B cell (primary cell): Measurements from ENCODE around the gene BNIP1. TPM values are rescaled to one million over a fixed set of nuclear protein-coding genes. Genes with fewer than 3 reads are reported as not detected.

Experiments used
- ATAC-seq: fragments of 200-7000 bp; cut with Tn5 transposase; one replicate; pipeline ENCODE4 v1.10.0; 2021; ENCODE audit warnings: low read depth, mild to moderate bottlenecking, moderate number of reproducible peaks, moderate library complexity
- CTCF ChIA-PET: fragments of 350-600 bp; sonication (Branson Sonifier 250); formaldehyde crosslinking; loops from one replicate; lab custom pipeline; 2021; ENCODE audit warnings: antibody characterized with exemption, inconsistent platforms; lab: Charles Lee
- POLR2A ChIA-PET: fragments of 350-600 bp; sonication (Branson Sonifier 250); formaldehyde crosslinking; loops from one replicate; lab custom pipeline; 2021; ENCODE audit warnings: antibody characterized with exemption; lab: Charles Lee
- DNase-seq: peaks from one replicate; pipeline ENCODE4 v3.0.0; 2013
- H2AFZ ChIP-seq: 2 replicates; pipeline ENCODE4 v1.6.1; 2012; ENCODE audit warnings: mild to moderate bottlenecking, low read depth, low read length; ENCODE audit not compliant: insufficient read depth, poor library complexity, severe bottlenecking
- H3K27ac ChIP-seq, 2 donors: 1 replicate in 1 of 2; 2 replicates in 1 of 2; pipeline ENCODE4 v1.5.1; 2012 to 2013; ENCODE audit warnings: low read length in 2 of 2, mild to moderate bottlenecking in 2 of 2, moderate library complexity in 1 of 2
- H3K27me3 ChIP-seq, 4 experiments: fragments of 200-600 bp in 1 of 4; sonication (generic) in 1 of 4; replicated peaks in 1 of 4; 1 replicate in 2 of 4; 2 replicates in 2 of 4; pipeline versions ENCODE4 v1.6.1 to v1.7.0; 2013 to 2016; ENCODE audit warnings: low read length in 3 of 4, mild to moderate bottlenecking in 2 of 4, mixed read lengths in 1 of 4, moderate library complexity in 1 of 4; ENCODE audit not compliant: insufficient read depth in 4 of 4, control insufficient read depth in 3 of 4; ENCODE audit errors: control extremely low read depth in 1 of 4
- H3K36me3 ChIP-seq, 2 experiments: replicated peaks in 1 of 2; 1 replicate in 1 of 2; 2 replicates in 1 of 2; pipeline versions ENCODE4 v1.6.1 to v1.7.1; 2013; ENCODE audit warnings: low read length in 1 of 2; ENCODE audit not compliant: insufficient read depth in 2 of 2, control insufficient read depth in 1 of 2; ENCODE audit errors: control extremely low read depth in 1 of 2, extremely low read depth in 1 of 2
- H3K4me1 ChIP-seq, 2 donors: fragments of 200-600 bp in 1 of 2; sonication (generic) in 1 of 2; 1 replicate in 1 of 2; 2 replicates in 1 of 2; pipeline versions ENCODE4 v1.5.1 to v1.6.1; 2013 to 2017; ENCODE audit warnings: low read length in 2 of 2; ENCODE audit not compliant: control insufficient read depth in 2 of 2, insufficient read depth in 2 of 2
- H3K4me2 ChIP-seq: replicated peaks from 2 replicates; pipeline ENCODE3; 2012; ENCODE audit warnings: mild to moderate bottlenecking, low read depth, low read length; ENCODE audit not compliant: poor library complexity, severe bottlenecking
- H3K4me3 ChIP-seq, 5 experiments: fragments of 200-600 bp in 1 of 5; sonication (generic) in 1 of 5; 1 replicate in 3 of 5; 2 replicates in 2 of 5; pipeline versions ENCODE4 v1.5.1 to v1.7.0; 2011 to 2016; ENCODE audit warnings: low read length in 4 of 5, mild to moderate bottlenecking in 4 of 5, low read depth in 2 of 5, control low read depth in 1 of 5, moderate library complexity in 1 of 5; ENCODE audit not compliant: insufficient read depth in 1 of 5; ENCODE audit errors: control extremely low read depth in 1 of 5, extremely low read depth in 1 of 5
- H3K79me2 ChIP-seq: fragments of 200-600 bp; sonication (generic); one replicate; pipeline ENCODE4 v1.6.0; 2016; ENCODE audit warnings: low read length; ENCODE audit not compliant: control insufficient read depth, insufficient read depth
- H3K9ac ChIP-seq: fragments of 200-600 bp; sonication (generic); 2 replicates; pipeline ENCODE4 v1.6.1; 2017; ENCODE audit warnings: mild to moderate bottlenecking, low read length, moderate library complexity
- H3K9me3 ChIP-seq, 3 donors: one replicate each; pipeline versions ENCODE4 v1.6.1 to v1.7.1; 2013; ENCODE audit warnings: low read length in 2 of 3; ENCODE audit not compliant: control insufficient read depth in 2 of 3, insufficient read depth in 1 of 3; ENCODE audit errors: control extremely low read depth in 1 of 3
- H4K20me1 ChIP-seq: 2 replicates; pipeline ENCODE4 v1.6.0; 2012; ENCODE audit warnings: mild to moderate bottlenecking, low read length; ENCODE audit not compliant: insufficient read depth, control insufficient read depth, poor library complexity, severe bottlenecking
- H3K27ac Mint-ChIP-seq: one replicate; pipeline ENCODE4 v1.8.0; 2021; ENCODE audit warnings: mixed read lengths
- H3K27me3 Mint-ChIP-seq: one replicate; pipeline ENCODE4 v1.8.0; 2021; ENCODE audit warnings: mixed read lengths
- H3K4me1 Mint-ChIP-seq: one replicate; pipeline ENCODE4 v1.8.0; 2021; ENCODE audit warnings: mixed read lengths
- H3K4me3 Mint-ChIP-seq: one replicate; pipeline ENCODE4 v1.8.0; 2021; ENCODE audit warnings: mixed read lengths
- H3K9me3 Mint-ChIP-seq: one replicate; pipeline ENCODE4 v1.8.0; 2022; ENCODE audit warnings: mixed read lengths; ENCODE audit not compliant: insufficient read depth
- CTCF ChIP-seq: fragments of 200-600 bp; IDR thresholded peaks from one replicate; pipeline ENCODE4 v1.8.0; 2022; ENCODE audit warnings: antibody characterized with exemption, mild to moderate bottlenecking
- EZH2 ChIP-seq: IDR thresholded peaks from 2 replicates; pipeline ENCODE4 v1.6.1; 2012; ENCODE audit warnings: borderline replicate concordance, low read depth, mild to moderate bottlenecking, moderate library complexity, low read length; ENCODE audit not compliant: insufficient read depth, poor library complexity, severe bottlenecking
- WGBS: methylation state at CpG from one replicate; pipeline ENCODE4 v1.1.5; 2013; ENCODE audit warnings: missing lambda C conversion rate; ENCODE audit not compliant: insufficient coverage; 5-methylcytosine and 5-hydroxymethylcytosine counted together
- intact Hi-C: fragments of 100-400 bp; cut with micrococcal nuclease; formaldehyde crosslinking; loops from one replicate; pipeline ENCODE4 v1.10.0; 2022
- polyA plus RNA-seq: library from polyadenylated mRNA; depleted of rRNA; stranded (reverse); fragments of >200 nt; gene quantifications from 2 replicates; pipeline ENCODE4 v1.2.3, GENCODE V29; 2012
- total RNA-seq, 2 donors: library from RNA; stranded (reverse); fragments of 120-200 nt in 1 of 2; gene quantifications; 1 replicate in 1 of 2; 2 replicates in 1 of 2; pipeline versions ENCODE4 v1.2.3 to v1.2.4, GENCODE V29; 2013 to 2022

Gene BNIP1
- total and polyA plus RNA-seq, 2 donors (not counting 1 experiment from before 2014, with no cell fraction given), result 8.0 to 15.0 TPM

DNA sequence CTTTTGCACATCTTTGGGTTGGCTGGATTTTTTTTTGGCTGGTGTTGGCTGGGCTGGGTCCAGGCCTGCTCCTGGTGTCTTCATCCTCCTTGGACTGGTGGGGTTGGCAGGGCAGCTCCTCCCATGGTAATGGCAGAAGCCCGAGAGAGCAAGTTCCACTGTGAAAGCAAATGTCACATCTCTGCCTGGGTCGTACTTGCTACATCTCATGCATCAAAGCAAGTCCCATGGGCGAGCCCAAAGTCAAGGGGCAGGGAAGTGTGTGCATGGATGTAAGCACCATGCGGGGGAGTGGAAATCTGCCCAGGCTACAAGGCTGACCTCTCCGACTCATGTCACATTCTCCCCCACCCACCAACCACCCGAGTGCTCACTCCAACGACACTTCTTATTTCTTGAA lies 64.0 kb downstream of the BNIP1 start:
- peaks cover 0 to 8% (median 0%) of the 10 kb centered on the region in 4 experiments for H3K27me3 ChIP-seq
- ChIA-PET POLR2A (no interaction called here), CTCF (interaction anchor here (1.2 kb wide), 1 partner anchor 229 kb away, joined by 3 read pairs; no protein-coding TSS in a partner anchor)
- intact Hi-C loops, result no loop called here
- no peaks in the 10 kb centered on the region for H3K36me3 ChIP-seq
- H3K27ac Mint-ChIP-seq, result no peak overlapping the region
- H3K4me3 ChIP-seq, result no peak overlapping the region
- H3K79me2 ChIP-seq, result no peaks in the 10 kb centered on the region
- H3K4me3 Mint-ChIP-seq, result no peak overlapping the region
- WGBS, result 85% methylated on average over 5 of the region's 7 CpGs
- peaks cover 0 to 12% (median 0%) of the 10 kb centered on the region in 3 donors for H3K9me3 ChIP-seq
- H3K27ac ChIP-seq, result no peak overlapping the region
- no peak overlapping the region for H2AFZ ChIP-seq
- ATAC-seq, result no peak
- H3K27me3 Mint-ChIP-seq, result peaks cover 49% of the 10 kb centered on the region
- peaks cover 3% of the 10 kb centered on the region for H3K9me3 Mint-ChIP-seq
- H3K4me1 ChIP-seq, result no peaks in the 10 kb centered on the region
- no peaks in the 10 kb centered on the region for H3K4me1 Mint-ChIP-seq
- no peak overlapping the region for H3K9ac ChIP-seq
- no peak for DNase-seq
- no peak for TF ChIP-seq CTCF
- no peak for TF ChIP-seq EZH2
- H4K20me1 ChIP-seq, result no peaks in the 10 kb centered on the region
- H3K4me2 ChIP-seq, result no peak overlapping the region

DNA sequence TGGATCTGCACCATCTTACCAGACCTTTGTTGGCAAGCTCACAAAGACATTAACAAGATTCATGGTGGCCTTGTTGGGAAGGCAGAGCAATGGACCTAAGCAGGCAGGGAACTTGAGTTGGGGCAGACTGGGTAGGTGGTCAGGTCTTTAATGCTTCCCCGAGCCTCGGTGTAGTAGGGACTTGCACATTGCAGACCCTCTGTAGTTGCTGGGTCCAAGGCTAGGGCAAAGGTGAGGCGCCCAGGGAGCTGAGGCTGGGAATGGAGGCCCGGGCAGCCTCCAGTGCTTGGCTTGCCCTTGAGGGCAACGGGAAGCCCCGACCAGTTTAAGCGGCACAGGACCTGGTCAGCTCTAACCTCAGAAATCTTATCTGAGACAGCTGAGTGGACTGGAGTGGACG lies 66.5 kb downstream of the BNIP1 start:
- Histone ChIP-seq H2AFZ (no peak overlapping the region), H3K4me2 (no peak overlapping the region), H3K36me3 (no peaks in the 10 kb centered on the region), H3K27ac (no peak overlapping the region), H3K4me3 (no peak overlapping the region), H3K9ac (no peak overlapping the region), H3K79me2 (no peaks in the 10 kb centered on the region), H3K9me3 (peaks cover 0 to 19% (median 0%) of the 10 kb centered on the region in 3 donors), H3K4me1 (no peaks in the 10 kb centered on the region), H3K27me3 (peaks cover 0 to 8% (median 0%) of the 10 kb centered on the region in 4 experiments), H4K20me1 (no peaks in the 10 kb centered on the region)
- ATAC-seq, result no peak
- ChIA-PET POLR2A (no interaction called here), CTCF (no interaction called here)
- no peaks in the 10 kb centered on the region for H3K4me1 Mint-ChIP-seq
- H3K9me3 Mint-ChIP-seq, result peaks cover 3% of the 10 kb centered on the region
- no peak overlapping the region for H3K27ac Mint-ChIP-seq
- H3K4me3 Mint-ChIP-seq, result no peak overlapping the region
- intact Hi-C loops, result no loop called here
- TF ChIP-seq EZH2 (no peak), CTCF (no peak)
- WGBS, result 93% methylated on average over 8 of the region's 8 CpGs
- DNase-seq, result no peak
- peaks cover 42% of the 10 kb centered on the region for H3K27me3 Mint-ChIP-seq
